Stimulated activated CD8-positive, alpha-beta memory T cell treated with anti-CD3 and anti-CD28 coated beads, Interleukin-15, amount 100 ng/mL, for 24 hours (primary cell): ENCODE results near the gene MAP2K5.
"Not testable (repeated sequence)": the region's sequence is repeated elsewhere in the genome, so short reads cannot be mapped to it uniquely, and the experiment has no call there.

ENCODE experiments used
- DNase-seq: peaks from one replicate; pipeline ENCODE4 v3.0.0-alpha.2; 2020; ENCODE audit warnings: low read depth

MAP2K5 gene

DNA sequence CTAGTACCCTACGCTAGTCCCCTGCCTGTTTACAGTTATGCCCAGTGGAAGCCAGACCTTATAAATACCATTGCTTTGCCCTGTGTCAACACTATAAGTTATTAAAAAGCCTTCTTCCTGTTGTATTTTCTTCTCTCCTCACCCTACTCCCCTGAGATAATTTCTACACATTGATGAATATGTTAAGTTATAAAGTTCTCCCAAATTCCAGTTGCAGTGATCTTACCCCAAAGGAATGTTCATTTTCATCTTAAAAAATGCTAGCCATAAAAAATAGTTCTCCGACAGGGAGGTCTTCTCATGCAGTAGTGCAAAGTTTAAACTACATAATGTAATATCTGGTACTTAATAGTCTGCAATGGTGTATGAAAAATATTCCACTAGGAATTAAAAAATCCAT is 58.6 kb downstream of the MAP2K5 start:
- no peak for DNase-seq

DNA sequence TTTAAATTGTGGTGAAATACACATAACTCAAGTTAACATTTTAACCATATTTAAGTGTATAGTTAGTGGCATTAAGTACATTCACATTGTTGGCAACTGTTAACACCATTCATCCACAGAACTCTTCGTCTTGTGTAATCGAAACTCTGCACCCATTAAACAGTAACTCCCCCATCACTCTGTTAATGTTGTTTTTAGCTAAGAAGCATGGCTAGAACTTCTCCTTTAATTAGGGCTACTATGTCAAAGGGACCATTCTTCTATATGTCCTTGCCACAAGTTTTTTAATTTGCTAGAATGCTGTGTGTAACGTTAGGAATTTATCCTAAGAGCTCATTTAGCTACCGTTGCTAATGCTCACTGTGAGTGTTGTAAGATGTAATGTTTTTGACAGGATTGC is 60.6 kb downstream of the MAP2K5 start:
- DNase-seq = no peak

DNA sequence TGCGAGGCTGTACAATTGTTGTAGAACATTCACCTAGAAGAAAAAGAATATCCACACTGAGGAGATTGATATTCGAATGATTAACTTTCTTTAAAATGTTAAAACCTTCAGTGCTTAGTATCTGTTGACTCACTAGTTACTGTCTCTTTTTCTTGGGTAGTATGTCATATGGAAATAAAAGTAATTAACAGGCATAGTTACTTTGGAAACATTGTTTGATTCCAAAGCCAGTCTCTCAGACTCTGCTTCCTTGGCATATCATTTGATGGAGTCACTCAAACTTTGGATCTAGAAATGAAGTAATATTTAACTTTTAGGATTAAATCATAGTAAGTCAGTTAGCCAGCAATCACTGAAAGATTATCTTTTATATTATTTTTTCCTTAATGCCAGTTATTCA is 63.4 kb downstream of the MAP2K5 start:
- no peak for DNase-seq

DNA sequence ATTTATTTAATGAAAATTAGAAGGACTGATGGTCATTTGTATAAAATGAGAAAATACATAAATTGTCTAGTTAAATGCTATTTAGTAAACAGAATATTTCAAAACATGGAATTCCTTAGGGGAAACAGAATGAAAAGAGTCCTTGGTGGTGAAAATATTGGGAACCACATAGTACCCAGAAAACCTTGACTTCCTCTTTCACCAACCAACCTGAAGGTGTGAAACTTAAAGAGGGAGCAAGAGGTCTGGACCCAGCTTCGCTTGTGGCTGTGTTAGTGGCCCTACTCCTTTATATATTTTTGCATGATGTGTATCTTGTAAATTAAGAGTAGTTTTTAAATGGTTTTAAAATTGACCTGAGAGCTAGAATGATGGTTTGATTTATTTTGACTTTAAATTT is 64.2 kb downstream of the MAP2K5 start:
- DNase-seq = no peak

DNA sequence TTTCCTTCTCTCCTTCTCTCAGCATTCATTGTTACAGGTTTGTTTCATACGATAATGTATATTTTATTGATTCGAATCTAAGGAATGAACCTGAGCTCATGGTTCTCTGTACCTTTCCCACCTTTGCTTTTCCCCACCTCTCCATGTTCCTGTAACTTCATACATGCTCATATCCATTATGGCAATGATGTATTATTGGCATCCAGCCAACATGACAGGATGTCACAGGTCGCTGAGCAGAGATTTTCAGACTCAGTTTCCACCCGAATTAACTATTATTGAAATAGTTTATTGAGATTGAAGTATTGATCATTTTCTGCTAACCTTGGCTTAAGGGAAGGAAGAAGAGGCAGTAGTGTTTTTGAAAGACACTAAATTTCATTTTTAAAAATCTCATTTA is 64.8 kb downstream of the MAP2K5 start:
- no peak for DNase-seq

DNA sequence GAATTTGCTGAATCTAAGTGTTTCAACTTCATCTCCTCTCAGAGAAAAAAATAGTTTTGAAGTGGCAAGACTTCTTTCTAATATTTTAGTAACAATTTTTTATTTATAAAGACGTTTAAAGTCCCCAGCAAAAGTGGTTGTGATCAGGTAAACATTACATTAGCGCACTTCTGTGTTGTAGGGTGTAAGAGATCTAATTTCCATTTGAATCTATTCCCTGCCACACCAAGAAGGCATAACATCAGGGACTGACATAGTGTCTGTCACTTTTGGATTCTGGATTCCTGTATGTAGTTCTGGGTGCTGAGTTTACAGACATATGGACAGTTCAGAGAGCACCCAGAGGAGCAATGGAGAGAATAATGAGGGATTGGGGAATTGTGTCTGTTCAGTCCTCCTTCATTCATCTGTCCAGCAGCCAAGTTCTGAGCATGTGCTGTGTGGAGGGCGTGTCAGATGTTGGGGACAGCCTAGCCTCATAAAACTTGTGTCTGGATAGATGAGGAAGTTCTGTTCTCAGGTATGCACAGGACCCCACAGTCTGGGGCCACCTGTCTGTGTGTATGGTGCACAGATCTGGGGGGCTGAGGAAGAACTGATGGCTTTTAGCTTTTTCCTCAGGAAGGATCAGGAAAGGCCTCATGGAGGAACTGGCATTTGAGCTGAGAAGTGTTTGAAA is 65.6 kb downstream of the MAP2K5 start:
- DNase-seq = no peak

DNA sequence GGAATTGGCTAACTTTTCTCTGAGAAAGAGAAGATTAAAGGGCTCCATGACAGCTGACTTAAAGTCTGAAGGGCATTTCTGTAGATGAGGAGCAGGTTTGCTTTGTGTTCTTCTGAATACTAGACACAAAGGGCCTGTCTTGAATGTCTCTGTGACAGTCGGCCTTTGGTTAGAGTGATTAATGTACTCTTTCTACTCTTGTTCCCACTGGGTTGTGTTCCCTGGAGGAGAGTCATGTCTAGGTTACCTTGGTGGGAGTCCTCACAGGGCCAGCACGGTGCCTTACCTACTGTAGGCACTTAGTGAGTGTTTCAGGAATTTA is 66.1 kb downstream of the MAP2K5 start:
- no peak for DNase-seq

DNA sequence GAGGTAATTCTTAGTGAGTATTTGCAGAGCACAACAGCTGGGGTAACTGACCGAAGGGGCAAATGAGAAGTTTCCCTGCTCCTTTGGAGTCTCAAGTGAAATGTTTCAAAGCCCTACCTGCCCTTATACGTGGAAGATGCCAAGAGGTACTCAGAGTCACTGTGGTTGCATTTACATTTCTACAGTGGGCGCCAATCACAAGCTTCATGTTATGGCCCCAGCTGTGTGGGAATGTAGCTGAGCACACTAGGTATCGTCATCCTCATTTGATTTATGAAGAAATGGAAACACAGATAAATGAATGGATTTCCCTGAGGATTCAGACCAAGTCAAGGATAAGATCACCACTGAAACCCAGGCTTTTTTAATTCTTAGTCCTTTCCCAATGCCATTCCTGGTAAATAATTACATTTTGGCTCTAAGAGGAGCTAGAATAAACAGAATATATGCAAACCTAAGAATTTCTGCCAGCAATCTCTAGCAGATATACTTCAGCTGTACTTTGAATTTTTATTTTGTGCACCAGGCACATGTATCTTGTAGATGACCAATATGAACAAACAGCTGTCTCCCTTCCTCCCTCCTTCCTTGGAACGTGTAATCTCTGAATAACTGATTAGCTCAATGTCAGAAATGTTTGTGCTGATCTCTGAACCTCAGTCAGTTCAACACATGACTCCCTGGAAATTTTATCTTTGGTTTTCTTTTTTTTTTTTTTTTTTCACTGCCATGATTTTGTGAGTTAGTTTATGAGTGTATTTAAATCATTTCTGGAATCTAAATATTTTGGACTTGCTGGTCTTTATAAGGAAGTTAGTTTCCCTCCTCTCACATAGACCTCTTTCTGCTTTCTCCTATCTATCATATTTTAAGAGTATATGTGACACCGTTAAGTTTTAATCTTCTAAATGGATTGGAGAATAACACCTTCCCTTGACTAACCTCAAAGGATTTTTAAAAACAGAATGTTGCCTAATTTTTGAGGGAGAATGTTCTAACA is 69.2 kb downstream of the MAP2K5 start:
- no peak for DNase-seq

DNA sequence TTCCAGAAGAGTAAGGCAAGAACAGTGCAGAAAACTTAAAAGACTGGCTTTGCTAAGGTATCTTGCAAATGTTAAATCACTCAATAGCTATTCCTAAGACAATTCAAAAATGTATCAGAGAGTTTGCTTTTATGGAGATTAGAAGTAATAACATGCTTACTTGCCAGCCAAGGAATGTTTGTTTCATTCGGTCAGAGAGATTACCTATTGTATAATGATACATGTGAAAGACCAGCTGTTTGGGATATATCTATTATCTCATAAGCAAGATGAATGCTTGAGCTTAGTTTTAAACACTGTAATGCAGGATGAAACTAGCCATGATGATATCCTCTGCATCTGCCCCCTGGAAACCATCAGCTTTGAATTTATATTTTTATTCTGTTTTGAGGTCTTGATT is 70.7 kb downstream of the MAP2K5 start:
- no peak for DNase-seq

DNA sequence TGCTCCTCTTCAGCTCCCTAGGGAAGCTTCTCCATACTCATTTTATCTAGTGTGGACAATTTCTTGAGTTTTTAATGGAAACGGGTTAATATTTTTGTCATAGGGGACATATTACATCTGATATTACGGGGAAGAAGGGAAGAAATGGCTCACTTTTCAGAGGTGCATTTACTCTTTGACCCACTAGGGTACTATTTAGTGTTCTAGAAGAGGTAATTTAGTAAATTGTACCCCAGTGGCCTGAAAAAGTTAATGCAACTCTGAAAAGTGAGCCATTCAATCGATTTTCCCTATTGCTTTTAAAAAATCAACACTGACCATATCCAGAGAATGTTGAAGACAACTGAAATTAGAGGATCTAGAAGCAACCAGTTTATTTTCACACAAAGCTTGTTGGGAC is 71.2 kb downstream of the MAP2K5 start:
- no peak for DNase-seq

DNA sequence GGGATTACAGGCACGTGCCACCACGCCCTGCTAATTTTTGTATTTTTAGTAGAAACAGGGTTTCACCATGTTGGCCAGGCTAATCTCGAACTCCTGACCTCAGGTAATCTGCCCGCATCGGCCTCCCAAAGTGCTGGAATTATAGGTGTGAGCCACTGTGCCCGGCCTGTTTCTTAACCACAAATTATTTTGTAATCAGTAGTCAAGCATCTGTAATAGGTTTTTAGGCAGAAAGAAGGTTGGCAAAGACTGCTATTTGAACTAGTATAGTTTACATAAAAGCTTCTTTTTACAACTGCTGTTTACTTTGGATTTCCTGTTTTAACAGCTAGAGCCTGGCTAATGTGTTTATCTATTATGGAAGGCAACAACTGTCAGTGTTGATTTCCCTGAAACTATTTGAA is 72.6 kb downstream of the MAP2K5 start:
- DNase-seq = not testable (repeated sequence)

DNA sequence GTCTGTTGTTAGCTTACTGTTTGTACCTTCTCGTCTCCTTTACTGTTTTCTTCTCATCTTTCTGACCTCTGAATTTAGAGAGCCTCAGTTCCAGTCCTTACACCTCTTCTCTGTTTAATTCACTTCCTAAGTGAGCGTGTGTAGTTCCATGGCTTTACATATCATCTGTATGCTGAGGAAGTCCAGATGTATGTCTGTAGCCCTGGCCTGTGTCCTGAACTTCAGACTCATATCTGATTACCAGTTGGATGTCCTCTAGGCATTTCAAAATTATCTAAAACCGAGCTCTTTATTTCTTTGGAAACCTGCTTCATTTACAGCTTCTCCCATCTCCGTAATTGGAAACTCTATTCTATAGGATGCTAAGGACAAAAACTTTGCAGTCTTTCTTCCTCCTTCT is 75.8 kb downstream of the MAP2K5 start:
- DNase-seq = no peak

DNA sequence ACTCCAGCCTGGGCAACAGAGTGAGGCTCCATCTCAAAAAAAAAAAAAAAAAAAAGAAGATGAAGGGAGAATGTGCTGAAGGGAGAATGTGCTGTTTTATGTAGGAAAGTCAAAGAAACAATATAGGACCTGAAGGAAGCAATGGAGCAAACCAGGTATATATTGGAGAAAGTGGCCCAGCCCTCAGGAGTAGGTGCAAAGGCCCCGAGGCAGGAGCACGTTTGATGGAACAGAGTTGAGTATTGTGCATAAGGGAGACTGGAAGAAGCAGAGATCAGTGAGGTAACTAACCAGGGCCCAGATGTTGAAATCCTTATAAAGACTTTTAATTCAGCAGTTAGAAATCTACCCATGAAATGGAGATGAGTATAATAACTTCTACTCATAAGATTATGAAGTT is 79.6 kb downstream of the MAP2K5 start:
- no peak for DNase-seq

DNA sequence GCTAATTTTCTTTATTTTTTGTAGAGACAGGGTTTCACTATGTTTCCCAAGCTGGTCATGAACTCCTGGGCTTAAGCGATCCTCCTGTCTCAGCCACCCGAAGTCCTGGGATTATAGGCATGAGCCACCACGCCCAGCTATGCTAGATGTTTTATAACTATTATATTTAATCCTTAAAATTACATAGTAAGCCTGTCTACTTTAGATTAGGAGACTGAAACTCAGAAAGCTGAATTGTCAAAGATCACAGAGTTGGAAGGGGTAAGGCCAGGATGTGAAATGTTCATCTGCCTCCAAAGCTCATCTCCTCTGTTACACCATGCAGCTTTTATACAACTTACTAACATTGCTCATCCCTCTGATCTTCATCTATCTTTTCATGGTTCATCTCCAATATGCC is 89.8 kb downstream of the MAP2K5 start:
- DNase-seq = no peak

DNA sequence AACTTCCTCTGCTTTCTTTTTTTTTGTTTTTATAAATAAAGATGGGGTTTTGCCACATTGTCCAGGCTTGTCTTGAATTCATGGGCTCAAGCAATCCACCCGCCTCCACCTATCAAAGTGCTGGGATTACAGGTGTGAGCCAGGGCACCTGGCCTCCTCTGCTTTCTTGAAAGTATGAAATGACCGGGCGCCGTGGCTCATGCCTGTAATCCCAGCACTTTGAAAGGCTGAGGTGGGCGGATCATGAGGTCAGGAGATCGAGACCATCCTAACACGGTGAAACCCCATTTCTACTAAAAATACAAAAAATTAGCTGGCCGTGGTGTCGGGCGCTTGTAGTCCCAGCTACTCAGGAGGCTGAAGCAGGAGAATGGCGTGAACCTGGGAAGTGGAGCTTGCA is 93.4 kb downstream of the MAP2K5 start:
- not testable (repeated sequence) for DNase-seq

DNA sequence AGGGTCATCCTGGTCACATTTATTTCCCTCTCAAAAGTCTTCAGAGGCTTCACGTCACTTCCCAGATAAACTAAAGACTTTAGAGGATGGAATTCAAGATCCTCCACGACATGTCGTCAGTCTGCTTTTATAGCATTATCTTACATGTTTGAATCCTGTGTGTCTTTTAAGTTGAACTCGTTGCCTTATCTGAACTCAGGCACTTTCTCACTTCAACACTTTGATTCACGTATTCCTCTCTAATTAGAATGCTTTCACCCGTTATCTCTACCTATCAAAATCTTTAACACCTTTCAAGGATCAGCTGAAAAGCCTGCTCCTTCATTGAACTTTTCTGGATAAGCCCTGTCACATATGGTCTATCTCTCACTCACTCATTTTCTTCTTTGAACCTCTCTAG is 97.1 kb downstream of the MAP2K5 start:
- DNase-seq = no peak

DNA sequence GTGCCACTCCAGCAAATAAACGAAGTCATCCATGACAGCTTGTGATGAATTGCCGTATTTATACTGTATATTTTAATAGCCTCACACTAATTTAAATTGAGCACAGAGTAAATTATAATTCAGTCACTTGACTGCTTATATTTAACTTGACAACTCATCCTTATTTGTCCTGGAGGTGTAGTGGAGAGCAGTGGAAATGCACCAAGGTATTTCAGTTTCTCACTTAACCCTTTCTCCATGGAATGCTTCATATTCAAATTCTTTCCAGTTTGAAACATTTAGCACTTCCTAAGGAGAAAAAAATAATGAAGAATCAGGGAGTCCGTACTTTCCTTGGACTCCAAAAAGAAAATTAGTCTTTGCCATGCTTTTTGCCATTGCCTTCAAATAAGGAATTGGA is 99.0 kb downstream of the MAP2K5 start:
- no peak for DNase-seq

DNA sequence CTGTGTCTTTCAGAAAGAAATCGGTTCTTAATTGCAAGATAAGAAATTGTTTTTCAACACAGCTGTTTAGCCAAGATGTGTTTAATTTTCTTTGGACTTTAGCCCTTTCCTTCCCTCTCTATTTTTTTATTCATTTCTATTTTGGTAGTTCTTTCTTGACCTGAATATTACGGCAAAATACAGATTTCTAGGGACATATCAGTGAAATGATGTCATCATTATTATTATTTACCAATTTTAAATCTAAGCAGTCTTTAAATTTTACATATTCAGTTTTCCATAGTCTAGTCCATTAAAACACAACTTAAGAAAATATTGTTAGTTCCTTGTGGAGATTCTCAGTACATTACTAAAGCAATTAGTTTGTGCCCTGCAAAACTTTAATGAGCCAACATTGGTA is 104.3 kb downstream of the MAP2K5 start:
- no peak for DNase-seq

DNA sequence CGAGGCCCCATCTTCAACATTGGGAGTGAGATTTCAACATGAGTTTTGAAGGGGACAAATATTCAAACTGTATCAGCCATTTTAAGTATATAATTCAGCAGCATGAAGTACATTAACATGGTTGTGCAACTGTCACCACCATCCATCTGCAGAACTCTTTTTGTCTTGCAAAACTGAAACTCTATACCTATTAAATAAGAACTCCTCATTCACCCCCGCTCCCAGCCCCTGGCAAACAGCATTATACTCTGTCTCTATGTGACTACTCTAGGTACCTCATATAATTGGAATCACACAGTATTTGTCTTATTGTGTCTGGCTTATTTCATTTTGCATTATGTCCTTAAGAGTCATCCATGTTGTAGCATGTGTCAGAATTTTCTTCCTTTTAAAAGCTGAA is 110.1 kb downstream of the MAP2K5 start:
- DNase-seq = no peak

DNA sequence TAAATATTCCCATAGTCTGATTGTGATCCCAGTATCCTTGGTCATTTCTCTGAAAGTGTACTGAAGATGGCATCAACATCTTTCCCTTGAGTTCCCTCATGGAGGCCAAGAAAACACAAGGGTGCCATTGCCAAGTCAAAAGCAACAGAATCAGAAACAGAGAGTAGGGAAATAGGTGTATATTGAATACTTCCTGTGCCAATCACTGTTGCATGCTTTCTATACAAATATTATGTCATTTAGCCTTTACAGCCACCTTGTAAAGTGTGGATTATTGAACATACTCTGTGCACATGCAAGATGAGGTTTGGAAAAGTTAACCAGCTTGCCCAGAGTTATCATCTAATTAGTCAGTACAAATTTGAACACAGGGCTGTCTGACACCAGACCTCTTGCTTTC is 117.9 kb downstream of the MAP2K5 start:
- no peak for DNase-seq

DNA sequence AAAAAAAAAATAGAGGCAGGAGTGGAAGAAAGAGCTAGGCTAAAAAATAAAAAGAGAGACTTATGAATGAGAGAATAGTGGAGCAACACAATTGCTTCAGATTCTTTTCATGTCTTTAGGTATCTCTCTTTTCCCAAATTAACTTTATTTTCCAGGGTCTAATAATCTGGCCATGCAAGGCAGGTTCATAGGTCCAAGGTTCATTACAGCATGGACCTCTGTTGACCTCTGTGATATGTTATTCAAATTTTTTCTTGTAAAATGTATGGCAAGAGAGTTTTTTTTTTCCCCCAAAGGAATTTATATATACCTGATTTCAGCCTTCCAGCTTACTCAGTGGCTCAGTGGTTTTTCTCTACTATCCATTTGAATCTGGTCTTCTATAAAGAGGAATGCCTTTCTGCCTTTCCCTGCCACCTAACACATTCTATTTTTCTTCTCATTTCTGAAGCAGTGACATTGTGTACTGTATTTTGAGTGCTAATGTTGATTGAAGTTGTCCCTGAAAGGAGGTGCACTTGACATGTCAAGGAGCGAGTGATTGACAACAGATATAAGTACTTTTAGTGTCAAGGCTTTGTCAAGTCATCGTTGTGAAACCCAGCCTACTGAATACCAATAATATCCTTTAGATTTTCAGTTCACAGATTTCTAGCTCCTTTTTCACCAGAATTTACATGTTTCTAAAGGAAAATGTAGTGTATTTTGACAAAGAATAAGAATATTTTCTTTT is 118.5 kb downstream of the MAP2K5 start:
- no peak for DNase-seq

DNA sequence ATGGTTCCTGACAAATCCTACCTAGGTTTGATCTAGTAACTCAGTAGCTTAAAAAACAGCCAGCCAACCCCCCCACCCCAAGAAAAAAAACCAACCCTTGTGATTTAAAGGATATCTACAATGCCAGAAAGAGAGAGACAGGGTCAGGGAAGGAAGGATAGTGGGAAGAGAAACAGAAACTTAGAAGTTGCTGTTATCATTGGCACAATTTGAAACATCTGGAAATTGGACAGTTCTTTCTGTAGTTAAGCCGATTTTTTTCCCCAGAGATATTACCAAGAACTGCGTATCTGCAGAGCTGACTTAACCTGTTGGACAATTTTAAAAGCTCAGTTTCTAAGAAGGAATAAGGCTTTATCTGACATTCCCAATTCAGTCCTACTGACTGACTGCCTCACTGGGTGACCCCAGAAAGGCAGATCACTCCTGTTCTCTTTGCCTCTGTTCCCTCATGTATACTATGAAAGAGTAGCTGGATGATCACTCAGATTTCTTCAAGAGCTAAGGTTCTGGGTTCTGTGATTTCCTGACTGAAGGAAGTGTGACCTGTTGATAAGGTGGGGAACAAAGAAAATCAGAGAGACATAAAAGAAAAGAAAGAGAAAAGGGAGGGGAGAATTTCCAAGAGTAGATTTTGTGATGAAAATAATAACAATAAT is 128.3 kb downstream of the MAP2K5 start:
- DNase-seq = no peak
